Epithelial cell of proximal tubule (primary cell): ENCODE results near the gene CUBN. TPM values are rescaled to one million over a fixed set of nuclear protein-coding genes. Genes with fewer than 3 reads are reported as not detected.

Experiments
- DNase-seq: peaks from one replicate; pipeline ENCODE4 v3.0.0-alpha.2; 2011; ENCODE audit warnings: low read depth
- H3K4me3 ChIP-seq: 2 replicates; pipeline ENCODE4 v1.5.1; 2011; ENCODE audit warnings: low read depth, mild to moderate bottlenecking, low read length
- CTCF ChIP-seq: conservative IDR thresholded peaks from 2 replicates; pipeline ENCODE4 v1.5.1; 2012; ENCODE audit warnings: low read depth, mild to moderate bottlenecking, low read length
- total RNA-seq: library from RNA; depleted of rRNA; stranded (reverse); fragments of >200 nt; gene quantifications from 2 replicates; pipeline ENCODE4 v1.2.3, GENCODE V29; 2015

CUBN gene
- total RNA-seq, 1 donor from 2014 or later: 0.17 TPM

GRCh38 chr10:16853809-16854208 lies 275.8 kb downstream of the CUBN start:
- TF ChIP-seq CTCF: no peak
- DNase-seq: no peak
- H3K4me3 ChIP-seq: no peak overlapping the region

GRCh38 chr10:16853201-16853600 lies 276.4 kb downstream of the CUBN start:
- DNase-seq: no peak
- peak; percentile 70 for TF ChIP-seq CTCF
- H3K4me3 ChIP-seq: no peak overlapping the region

GRCh38 chr10:16852624-16853023 lies 277.0 kb downstream of the CUBN start:
- no peak for DNase-seq
- TF ChIP-seq CTCF: no peak
- H3K4me3 ChIP-seq: no peak overlapping the region

- DNase-seq: no peak
- no peak overlapping the region for H3K4me3 ChIP-seq
- no peak for TF ChIP-seq CTCF
Observed at GRCh38 chr10:16848562-16849154, 281.0 kb downstream of the CUBN start.

GRCh38 chr10:16847644-16848043 lies 282.0 kb downstream of the CUBN start:
- TF ChIP-seq CTCF: no peak
- H3K4me3 ChIP-seq: no peak overlapping the region
- no peak for DNase-seq

GRCh38 chr10:16845248-16845647 lies 284.4 kb downstream of the CUBN start:
- H3K4me3 ChIP-seq: no peak overlapping the region
- TF ChIP-seq CTCF: no peak
- no peak for DNase-seq

GRCh38 chr10:16843252-16843870 lies 286.2 kb downstream of the CUBN start:
- peak; percentile 60 for TF ChIP-seq CTCF
- DNase-seq: peak; percentile 52
- no peak overlapping the region for H3K4me3 ChIP-seq
